Stimulated activated CD4-positive, alpha-beta T cell treated with anti-CD3 and anti-CD28 coated beads, Interleukin-15, amount 100 ng/mL, for 24 hours (primary cell): Measurements from ENCODE around the gene NAT10.
A peak's percentile ranks its signal among the peaks of the same experiment; 100 is the strongest.

Experiments used
- DNase-seq: peaks from one replicate; pipeline ENCODE4 v3.0.0-alpha.2; 2020

The NAT10 gene

GRCh38 chr11:34191578-34191977 lies 86.1 kb downstream of the NAT10 start:
- DNase-seq, result no peak

- peak; percentile 40 for DNase-seq
Observed at GRCh38 chr11:34192481-34193401, 87.3 kb downstream of the NAT10 start.

GRCh38 chr11:34194576-34195335 lies 89.3 kb downstream of the NAT10 start:
- DNase-seq, result no peak
